ENCODE data around the gene ZNF316. TPM values are rescaled to one million over a fixed set of nuclear protein-coding genes. Genes with fewer than 3 reads are reported as not detected.

The ZNF316 gene
- total RNA-seq, 4 donors from 2014 or later: 40.6 to 63.7 (median 49.5) TPM

GRCh38 chr7:6621195-6622133 is 15.7 kb upstream of the ZNF316 start:
- Histone ChIP-seq H3K4me3 (replicated peaks in 1 of 3) (no peak overlapping the region), H3K27me3 (no peaks in the 10 kb centered on the region), H3K4me1 (peaks cover 0 to 4% of the 10 kb centered on the region in 2 donors), H3K36me3 (peaks cover 14 to 16% of the 10 kb centered on the region in 2 donors), H3K9me3 (no peaks in the 10 kb centered on the region), H3K27ac (no peak overlapping the region)
- WGBS, 2 donors: 88 to 91% methylated on average over 17 to 20 of the region's 20 CpGs
- no peak for DNase-seq
- no peak for TF ChIP-seq POLR2A (IDR thresholded peaks at IDR 0.05)
- TF ChIP-seq, protein P1, sequence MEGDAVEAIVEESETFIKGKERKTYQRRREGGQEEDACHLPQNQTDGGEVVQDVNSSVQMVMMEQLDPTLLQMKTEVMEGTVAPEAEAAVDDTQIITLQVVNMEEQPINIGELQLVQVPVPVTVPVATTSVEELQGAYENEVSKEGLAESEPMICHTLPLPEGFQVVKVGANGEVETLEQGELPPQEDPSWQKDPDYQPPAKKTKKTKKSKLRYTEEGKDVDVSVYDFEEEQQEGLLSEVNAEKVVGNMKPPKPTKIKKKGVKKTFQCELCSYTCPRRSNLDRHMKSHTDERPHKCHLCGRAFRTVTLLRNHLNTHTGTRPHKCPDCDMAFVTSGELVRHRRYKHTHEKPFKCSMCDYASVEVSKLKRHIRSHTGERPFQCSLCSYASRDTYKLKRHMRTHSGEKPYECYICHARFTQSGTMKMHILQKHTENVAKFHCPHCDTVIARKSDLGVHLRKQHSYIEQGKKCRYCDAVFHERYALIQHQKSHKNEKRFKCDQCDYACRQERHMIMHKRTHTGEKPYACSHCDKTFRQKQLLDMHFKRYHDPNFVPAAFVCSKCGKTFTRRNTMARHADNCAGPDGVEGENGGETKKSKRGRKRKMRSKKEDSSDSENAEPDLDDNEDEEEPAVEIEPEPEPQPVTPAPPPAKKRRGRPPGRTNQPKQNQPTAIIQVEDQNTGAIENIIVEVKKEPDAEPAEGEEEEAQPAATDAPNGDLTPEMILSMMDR (IDR thresholded peaks at IDR 0.05): no peak
- intact Hi-C loops (cut with DNase I): no loop called here

DNA sequence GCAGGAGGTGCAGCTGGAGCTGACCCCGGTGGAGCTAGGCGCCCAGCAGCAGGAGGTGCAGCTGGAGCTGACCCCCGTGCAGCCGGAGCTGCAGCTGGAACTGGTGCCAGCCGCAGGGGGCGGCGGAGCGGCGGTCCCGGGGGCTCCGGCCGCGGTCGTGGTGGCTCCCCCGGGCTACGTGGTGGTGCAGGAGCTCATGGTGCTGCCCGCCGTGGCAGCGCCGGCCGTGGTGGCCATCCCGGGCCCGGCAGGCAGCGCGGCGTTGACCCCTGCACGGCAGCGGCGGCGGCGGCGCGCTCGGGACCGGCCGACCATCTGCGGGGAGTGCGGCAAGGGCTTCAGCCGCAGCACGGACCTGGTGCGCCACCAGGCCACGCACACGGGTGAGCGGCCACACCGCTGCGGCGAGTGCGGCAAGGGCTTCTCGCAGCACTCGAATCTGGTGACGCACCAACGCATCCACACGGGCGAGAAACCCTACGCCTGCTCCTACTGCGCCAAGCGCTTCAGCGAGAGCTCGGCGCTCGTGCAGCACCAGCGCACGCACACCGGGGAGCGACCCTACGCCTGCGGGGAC is 14.9 kb upstream of the ZNF316 start:
- no peaks in the 10 kb centered on the region for H3K9me3 ChIP-seq
- H3K36me3 ChIP-seq: peaks cover 14 to 16% of the 10 kb centered on the region in 2 donors
- no peaks in the 10 kb centered on the region for H3K27me3 ChIP-seq
- TF ChIP-seq, protein P1 (IDR thresholded peaks at IDR 0.05): no peak
- TF ChIP-seq POLR2A (IDR thresholded peaks at IDR 0.05): no peak
- 97 to 100% methylated on average over 2 to 35 of the region's 67 CpGs for WGBS, 2 donors
- no peak overlapping the region for H3K4me3 ChIP-seq (replicated peaks in 1 of 3)
- no peak overlapping the region for H3K27ac ChIP-seq
- H3K4me1 ChIP-seq: no peaks in the 10 kb centered on the region
- intact Hi-C loops (cut with DNase I): no loop called here
- no peak for DNase-seq

DNA sequence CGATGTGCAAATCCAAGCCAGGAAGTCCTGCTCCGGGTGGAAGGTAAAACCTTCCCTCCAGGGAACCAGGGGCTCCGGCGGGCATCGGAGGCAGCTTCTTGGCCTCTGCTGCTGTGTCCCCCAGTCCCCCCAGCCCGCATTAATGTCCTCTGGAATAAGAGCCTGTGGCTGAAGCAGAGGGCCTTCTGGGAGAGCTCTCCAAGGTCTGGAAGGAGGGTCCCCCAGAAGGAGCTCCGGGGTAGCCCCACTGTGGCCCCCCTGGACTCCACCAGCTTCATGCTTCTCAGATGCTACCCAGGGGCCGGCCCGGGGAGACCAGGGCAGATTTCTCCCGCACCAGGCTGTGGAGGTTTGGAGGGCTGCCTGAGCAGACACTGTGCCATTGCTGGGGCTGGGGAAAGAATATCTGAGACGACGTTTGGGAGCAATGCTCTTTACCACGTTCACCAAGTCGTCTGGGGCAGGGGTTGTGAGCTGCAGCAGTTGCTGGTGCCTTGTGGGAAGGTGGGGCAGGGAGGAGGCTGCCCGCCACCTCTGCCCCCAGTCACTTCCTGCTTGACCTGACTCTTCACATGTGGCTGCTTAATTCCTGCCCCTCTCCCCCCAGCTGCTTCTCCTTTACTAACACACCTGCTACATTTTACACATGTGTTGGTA is 13.4 kb upstream of the ZNF316 start:
- no peak overlapping the region for H3K27ac ChIP-seq
- TF ChIP-seq POLR2A (IDR thresholded peaks at IDR 0.05): no peak
- intact Hi-C loops (cut with DNase I): no loop called here
- H3K36me3 ChIP-seq: peaks cover 14 to 16% of the 10 kb centered on the region in 2 donors
- H3K27me3 ChIP-seq: no peaks in the 10 kb centered on the region
- DNase-seq: no peak
- WGBS, 2 donors: 80 to 82% methylated on average over 11 to 14 of the region's 15 CpGs
- no peaks in the 10 kb centered on the region for H3K9me3 ChIP-seq
- no peak overlapping the region for H3K4me3 ChIP-seq (replicated peaks in 1 of 3)
- no peaks in the 10 kb centered on the region for H3K4me1 ChIP-seq

DNA sequence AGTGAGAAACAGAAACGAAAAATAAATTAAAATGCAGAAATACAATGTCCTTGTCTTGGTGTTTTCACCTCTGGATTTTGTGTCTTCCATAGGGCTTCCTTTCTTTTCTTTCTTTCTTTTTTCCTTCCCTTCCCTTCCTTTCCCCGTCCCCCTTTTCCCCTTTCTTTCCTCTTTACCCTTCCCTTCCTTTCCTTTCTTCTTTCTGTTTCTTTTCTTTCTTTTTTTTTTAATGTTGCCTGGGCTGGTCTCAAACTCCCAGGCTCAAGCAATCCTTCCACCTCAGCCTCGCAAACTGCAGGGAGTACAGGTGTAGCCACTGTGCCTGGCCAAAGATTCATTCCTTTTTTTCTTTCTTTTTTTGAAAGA is 12.9 kb upstream of the ZNF316 start:
- no peak overlapping the region for H3K27ac ChIP-seq
- no peaks in the 10 kb centered on the region for H3K9me3 ChIP-seq
- no peaks in the 10 kb centered on the region for H3K4me1 ChIP-seq
- H3K36me3 ChIP-seq: peaks cover 14 to 16% of the 10 kb centered on the region in 2 donors
- H3K27me3 ChIP-seq: no peaks in the 10 kb centered on the region
- intact Hi-C loops (cut with DNase I): no loop called here
- 85 to 91% methylated on average over 3 of the region's 3 CpGs for WGBS, 2 donors
- no peak for TF ChIP-seq POLR2A (IDR thresholded peaks at IDR 0.05)
- TF ChIP-seq, protein P1 (IDR thresholded peaks at IDR 0.05): no peak
- H3K4me3 ChIP-seq (replicated peaks in 1 of 3): no peak overlapping the region
- no peak for DNase-seq

DNA sequence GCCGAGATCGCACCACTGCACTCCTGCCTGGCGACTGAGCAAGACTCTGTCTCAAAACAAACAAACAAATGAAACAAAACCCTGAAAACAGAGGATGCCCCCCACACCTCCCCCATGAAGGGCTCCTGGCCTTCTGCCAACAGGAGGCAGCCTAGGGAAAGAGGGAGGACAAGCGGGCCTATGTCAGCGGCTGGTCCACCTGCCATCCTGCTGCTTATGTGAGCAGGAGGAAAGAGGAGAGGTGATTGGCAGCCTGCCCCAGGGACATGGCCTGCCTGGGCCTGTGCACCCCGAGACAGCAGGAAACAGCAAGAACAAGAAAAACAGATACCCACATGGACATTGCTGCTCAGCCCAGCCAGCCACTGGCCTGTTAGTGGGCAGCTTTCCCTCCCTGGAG is 9.1 kb upstream of the ZNF316 start:
- Histone ChIP-seq H3K27ac (no peak overlapping the region), H3K36me3 (peaks cover 6 to 10% of the 10 kb centered on the region in 2 donors), H3K27me3 (no peaks in the 10 kb centered on the region), H3K4me3 (replicated peaks in 1 of 3) (no peak overlapping the region), H3K9me3 (no peaks in the 10 kb centered on the region), H3K4me1 (peaks cover 0 to 6% of the 10 kb centered on the region in 2 donors)
- TF ChIP-seq, protein P1 (IDR thresholded peaks at IDR 0.05): no peak
- no peak for TF ChIP-seq POLR2A (IDR thresholded peaks at IDR 0.05)
- WGBS, 2 donors: 61 to 72% methylated on average over 6 of the region's 6 CpGs
- intact Hi-C loops (cut with DNase I): no loop called here
- DNase-seq: peak; percentile 25 to 54

Data from thyroid gland (tissue), 4 donors.